CD4-positive, alpha-beta memory T cell (primary cell): ENCODE results near the gene LPCAT2. TPM values are rescaled to one million over a fixed set of nuclear protein-coding genes. Genes with fewer than 3 reads are reported as not detected.

Experiments used
- CTCF ChIA-PET: fragments of 350-600 bp; sonication (Branson Sonifier 250); formaldehyde crosslinking; loops from one replicate; lab custom pipeline; 2021; ENCODE audit warnings: inconsistent platforms; ENCODE audit not compliant: partially characterized antibody; lab: Charles Lee
- POLR2A ChIA-PET: fragments of 350-600 bp; sonication (Branson Sonifier 250); formaldehyde crosslinking; loops from one replicate; lab custom pipeline; 2021; ENCODE audit not compliant: partially characterized antibody; lab: Charles Lee
- DNase-seq, 5 donors: peaks; one replicate each; pipeline versions ENCODE4 v3.0.0 to v3.0.0-alpha.2; 2020 to 2022; ENCODE audit warnings: mixed read lengths in 1 of 5
- H3K27ac ChIP-seq: one replicate; pipeline ENCODE4 v1.7.0; 2013; ENCODE audit warnings: low read depth, low read length
- H3K27me3 ChIP-seq: 2 replicates; pipeline ENCODE4 v1.7.0; 2013; ENCODE audit warnings: mild to moderate bottlenecking, low read length, moderate library complexity; ENCODE audit not compliant: insufficient read depth
- H3K36me3 ChIP-seq: 2 replicates; pipeline ENCODE4 v1.7.0; 2013; ENCODE audit warnings: mild to moderate bottlenecking, low read length, moderate library complexity; ENCODE audit not compliant: insufficient read depth
- H3K4me1 ChIP-seq: 2 replicates; pipeline ENCODE4 v1.7.0; 2013; ENCODE audit warnings: mild to moderate bottlenecking, low read length, moderate library complexity; ENCODE audit not compliant: insufficient read depth
- H3K4me3 ChIP-seq, 2 donors: one replicate each; pipeline ENCODE4 v1.7.0; 2013; ENCODE audit warnings: low read length in 2 of 2, mild to moderate bottlenecking in 1 of 2
- H3K9me3 ChIP-seq, 2 donors: one replicate each; pipeline ENCODE4 v1.7.0; 2013; ENCODE audit warnings: low read length in 2 of 2, control low read depth in 1 of 2; ENCODE audit not compliant: control insufficient read depth in 1 of 2
- H3K27ac Mint-ChIP-seq, 7 donors: one replicate each; pipeline ENCODE4 v1.8.0; 2020 to 2021; ENCODE audit warnings: mixed read lengths in 7 of 7, mild to moderate bottlenecking in 6 of 7, inconsistent platforms in 3 of 7, moderate library complexity in 3 of 7
- H3K27me3 Mint-ChIP-seq, 2 donors: one replicate each; pipeline ENCODE4 v1.8.0; 2020 to 2021; ENCODE audit warnings: mixed read lengths in 2 of 2
- H3K36me3 Mint-ChIP-seq, 2 donors: one replicate each; pipeline ENCODE4 v1.8.0; 2020 to 2021; ENCODE audit warnings: mixed read lengths in 2 of 2, inconsistent platforms in 1 of 2, mild to moderate bottlenecking in 1 of 2
- H3K4me1 Mint-ChIP-seq, 4 donors: one replicate each; pipeline ENCODE4 v1.8.0; 2020 to 2021; ENCODE audit warnings: mixed read lengths in 4 of 4, mild to moderate bottlenecking in 1 of 4
- H3K4me3 Mint-ChIP-seq, 8 donors: one replicate each; pipeline ENCODE4 v1.8.0; 2020 to 2021; ENCODE audit warnings: mixed read lengths in 8 of 8, mild to moderate bottlenecking in 7 of 8, moderate library complexity in 6 of 8, inconsistent platforms in 3 of 8
- H3K9me3 Mint-ChIP-seq, 8 donors: one replicate each; pipeline ENCODE4 v1.8.0; 2020 to 2021; ENCODE audit warnings: mixed read lengths in 8 of 8, mild to moderate bottlenecking in 5 of 8, inconsistent platforms in 3 of 8, moderate library complexity in 1 of 8
- intact Hi-C: fragments of 100-400 bp; cut with micrococcal nuclease; formaldehyde crosslinking; loops from one replicate; pipeline ENCODE4 v1.15.1; 2023
- polyA plus RNA-seq, 2 donors: library from polyadenylated mRNA; unstranded; fragments of 300-500 nt; fragmentation: Illumina TruSeq; gene quantifications; one replicate each; pipeline ENCODE4 v1.2.3, GENCODE V29; 2021
- total RNA-seq, 2 experiments: library from RNA; stranded (reverse); gene quantifications; one replicate each; pipeline ENCODE4 v1.2.3, GENCODE V29; 2021

Gene LPCAT2
- total and polyA plus RNA-seq, 4 experiments from 2014 or later = 0.47 to 0.76 TPM; not detected in 2

DNA sequence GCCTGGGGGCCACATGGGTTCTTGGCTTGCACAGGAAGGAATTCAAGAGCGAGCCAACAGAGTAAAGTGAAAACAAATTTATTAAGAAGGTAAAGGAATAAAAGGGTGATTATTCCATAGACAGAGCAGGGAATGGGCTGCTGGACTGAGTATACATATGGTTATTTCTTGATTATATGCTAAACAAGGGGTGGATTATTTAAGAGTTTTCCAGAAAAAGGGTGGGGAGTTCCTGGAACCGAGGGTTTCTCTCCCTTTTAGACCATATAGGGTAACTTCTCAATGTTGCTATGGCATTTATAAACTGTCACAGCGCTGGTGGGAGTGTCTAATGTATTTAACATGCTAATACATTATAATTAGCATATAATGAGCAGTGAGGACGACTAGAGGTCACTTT lies 27.8 kb upstream of the LPCAT2 start:
- Histone ChIP-seq H3K4me1 (no peaks in the 10 kb centered on the region), H3K4me3 (no peak overlapping the region), H3K36me3 (no peaks in the 10 kb centered on the region), H3K27me3 (peaks cover 3% of the 10 kb centered on the region), H3K9me3 (no peaks in the 10 kb centered on the region), H3K27ac (no peak overlapping the region)
- CTCF ChIA-PET = interaction anchor here (3.0 kb wide), 1 partner anchor 16 kb away, joined by 12 read pairs; no protein-coding TSS in a partner anchor
- peaks cover 25 to 34% of the 10 kb centered on the region in 2 donors for H3K27me3 Mint-ChIP-seq
- intact Hi-C loops = no loop called here
- no peaks in the 10 kb centered on the region for H3K36me3 Mint-ChIP-seq
- peaks cover 0 to 2% (median 0%) of the 10 kb centered on the region in 8 donors for H3K9me3 Mint-ChIP-seq
- H3K4me1 Mint-ChIP-seq = peaks cover 0 to 5% (median 0%) of the 10 kb centered on the region in 4 donors
- no peak for DNase-seq
- no peak overlapping the region for H3K4me3 Mint-ChIP-seq
- no peak overlapping the region for H3K27ac Mint-ChIP-seq
- POLR2A ChIA-PET = no interaction called here

DNA sequence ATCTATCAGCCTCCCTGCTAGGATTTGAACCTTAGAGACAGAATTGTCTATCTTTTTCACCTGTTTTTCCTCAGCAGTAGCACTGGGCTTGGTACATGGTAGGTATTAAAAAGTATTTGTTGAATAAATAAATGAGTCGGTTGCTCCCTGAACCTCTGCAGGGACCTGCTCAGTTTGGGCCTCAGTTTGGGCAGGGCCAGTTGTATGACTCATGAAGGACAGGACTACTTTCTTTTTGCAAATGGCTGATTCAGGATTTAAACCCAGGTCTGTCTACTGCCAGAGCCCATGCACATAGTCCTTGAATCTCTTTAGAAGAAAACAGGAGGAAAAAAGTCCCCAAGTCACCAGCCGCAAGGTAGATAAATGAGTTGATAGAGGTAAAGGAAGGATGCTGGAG lies 26.8 kb upstream of the LPCAT2 start:
- Histone ChIP-seq H3K27ac (no peak overlapping the region), H3K9me3 (no peaks in the 10 kb centered on the region), H3K4me3 (no peak overlapping the region), H3K27me3 (peaks cover 3% of the 10 kb centered on the region), H3K4me1 (no peaks in the 10 kb centered on the region), H3K36me3 (no peaks in the 10 kb centered on the region)
- H3K4me1 Mint-ChIP-seq = peaks cover 0 to 5% (median 0%) of the 10 kb centered on the region in 4 donors
- CTCF ChIA-PET = interaction anchor here (3.0 kb wide), 1 partner anchor 17 kb away, joined by 12 read pairs; no protein-coding TSS in a partner anchor
- intact Hi-C loops = no loop called here
- H3K36me3 Mint-ChIP-seq = no peaks in the 10 kb centered on the region
- DNase-seq = no peak
- peaks cover 25 to 30% of the 10 kb centered on the region in 2 donors for H3K27me3 Mint-ChIP-seq
- no peak overlapping the region for H3K27ac Mint-ChIP-seq
- H3K4me3 Mint-ChIP-seq = no peak overlapping the region
- peaks cover 0 to 2% (median 0%) of the 10 kb centered on the region in 8 donors for H3K9me3 Mint-ChIP-seq
- POLR2A ChIA-PET = no interaction called here

GRCh38 chr16:55487048-55487803 lies 21.6 kb upstream of the LPCAT2 start:
- no peak for DNase-seq

GRCh38 chr16:55488306-55488705 lies 20.6 kb upstream of the LPCAT2 start:
- Mint-ChIP-seq H3K9me3 (peaks cover 0 to 2% (median 0%) of the 10 kb centered on the region in 8 donors), H3K36me3 (no peaks in the 10 kb centered on the region), H3K27ac (no peak overlapping the region), H3K27me3 (peaks cover 3 to 6% of the 10 kb centered on the region in 2 donors), H3K4me1 (no peaks in the 10 kb centered on the region), H3K4me3 (no peak overlapping the region)
- Histone ChIP-seq H3K27ac (no peak overlapping the region), H3K4me3 (no peak overlapping the region), H3K27me3 (no peaks in the 10 kb centered on the region), H3K9me3 (no peaks in the 10 kb centered on the region), H3K4me1 (no peaks in the 10 kb centered on the region), H3K36me3 (no peaks in the 10 kb centered on the region)
- POLR2A ChIA-PET = no interaction called here
- intact Hi-C loops = no loop called here
- no peak for DNase-seq
- CTCF ChIA-PET = no interaction called here

More at GRCh38 chr16:55487048-55487803, 21.6 kb upstream of the LPCAT2 start:
- Mint-ChIP-seq H3K27me3 (peaks cover 3 to 6% of the 10 kb centered on the region in 2 donors), H3K4me1 (no peaks in the 10 kb centered on the region), H3K27ac (no peak overlapping the region), H3K36me3 (no peaks in the 10 kb centered on the region), H3K4me3 (no peak overlapping the region), H3K9me3 (peaks cover 0 to 2% (median 0%) of the 10 kb centered on the region in 8 donors)
- H3K4me3 ChIP-seq = no peak overlapping the region
- ChIA-PET CTCF (no interaction called here), POLR2A (no interaction called here)
- no peaks in the 10 kb centered on the region for H3K27me3 ChIP-seq
- H3K36me3 ChIP-seq = no peaks in the 10 kb centered on the region
- H3K27ac ChIP-seq = no peak overlapping the region
- intact Hi-C loops = no loop called here
- H3K4me1 ChIP-seq = no peaks in the 10 kb centered on the region
- no peaks in the 10 kb centered on the region for H3K9me3 ChIP-seq

DNA sequence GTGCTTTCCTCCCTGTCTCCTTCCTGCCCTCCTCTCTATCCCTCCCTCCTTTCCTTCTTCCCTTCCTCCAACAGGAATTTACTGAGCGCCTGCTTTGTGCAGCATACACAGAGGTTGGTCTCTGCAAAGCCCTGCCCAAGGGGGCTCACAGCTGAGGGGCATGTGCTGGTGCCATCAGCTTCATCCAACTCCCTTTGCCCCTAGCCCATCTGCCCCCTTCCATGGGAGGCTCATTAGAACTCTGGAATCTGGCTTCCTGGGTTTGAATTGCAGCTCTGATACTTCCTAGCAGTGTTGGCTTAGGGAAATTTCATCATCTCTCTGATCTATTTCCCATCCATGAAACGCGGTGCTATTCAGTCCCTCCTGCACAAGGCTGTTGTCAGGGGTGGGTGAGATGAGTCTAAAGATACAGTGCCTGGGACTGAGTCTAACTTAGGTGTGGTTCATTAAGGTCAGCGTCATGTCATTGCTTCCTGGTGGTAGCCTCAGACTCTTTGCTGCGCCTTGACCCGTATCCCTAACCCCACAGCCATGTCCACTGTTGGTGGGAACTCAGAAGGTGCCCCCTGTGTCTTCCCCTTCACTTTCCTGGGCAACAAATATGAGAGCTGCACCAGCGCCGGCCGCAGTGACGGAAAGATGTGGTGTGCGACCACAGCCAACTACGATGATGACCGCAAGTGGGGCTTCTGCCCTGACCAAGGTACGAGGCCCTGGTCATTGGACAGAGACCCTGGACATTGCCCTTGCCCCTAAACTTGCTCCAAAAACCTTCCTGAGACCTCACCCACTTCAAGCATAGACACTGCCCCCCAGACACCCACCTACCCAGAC lies 19.5 kb upstream of the LPCAT2 start:
- intact Hi-C loops = no loop called here
- no peaks in the 10 kb centered on the region for H3K9me3 ChIP-seq
- DNase-seq = no peak
- Mint-ChIP-seq H3K27ac (no peak overlapping the region), H3K9me3 (peaks cover 0 to 2% (median 0%) of the 10 kb centered on the region in 8 donors), H3K4me1 (no peaks in the 10 kb centered on the region), H3K4me3 (no peak overlapping the region), H3K27me3 (peaks cover 1 to 3% of the 10 kb centered on the region in 2 donors), H3K36me3 (no peaks in the 10 kb centered on the region)
- no peaks in the 10 kb centered on the region for H3K36me3 ChIP-seq
- H3K4me1 ChIP-seq = no peaks in the 10 kb centered on the region
- POLR2A ChIA-PET = no interaction called here
- H3K4me3 ChIP-seq = no peak overlapping the region
- no peaks in the 10 kb centered on the region for H3K27me3 ChIP-seq
- CTCF ChIA-PET = no interaction called here
- H3K27ac ChIP-seq = no peak overlapping the region

DNA sequence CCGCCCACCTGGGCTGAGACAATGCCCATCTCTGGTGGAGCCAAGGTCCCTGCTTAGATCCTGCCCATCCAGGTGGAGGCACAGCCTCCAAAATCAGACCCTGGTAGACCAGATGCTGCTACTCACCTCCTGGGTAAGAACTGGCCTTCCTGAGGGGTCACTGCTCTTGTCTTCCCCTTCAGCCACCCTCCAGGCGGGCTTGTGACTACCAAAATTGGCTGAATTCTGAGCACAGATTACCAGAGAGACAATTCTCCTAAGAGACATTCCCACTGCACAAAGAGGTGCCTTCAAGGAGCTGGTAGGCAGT lies 19.0 kb upstream of the LPCAT2 start:
- no peak overlapping the region for H3K27ac ChIP-seq
- Mint-ChIP-seq H3K27me3 (peaks cover 1 to 3% of the 10 kb centered on the region in 2 donors), H3K9me3 (peaks cover 0 to 2% (median 0%) of the 10 kb centered on the region in 8 donors), H3K36me3 (no peaks in the 10 kb centered on the region), H3K4me3 (no peak overlapping the region), H3K4me1 (no peaks in the 10 kb centered on the region), H3K27ac (no peak overlapping the region)
- no peaks in the 10 kb centered on the region for H3K27me3 ChIP-seq
- CTCF ChIA-PET = interaction anchor here (1.1 kb wide), 1 partner anchor 25 kb away, joined by 6 read pairs; no protein-coding TSS in a partner anchor
- H3K4me3 ChIP-seq = no peak overlapping the region
- H3K36me3 ChIP-seq = no peaks in the 10 kb centered on the region
- H3K9me3 ChIP-seq = no peaks in the 10 kb centered on the region
- H3K4me1 ChIP-seq = no peaks in the 10 kb centered on the region
- POLR2A ChIA-PET = no interaction called here
- intact Hi-C loops = no loop called here
- DNase-seq = no peak

- Histone ChIP-seq H3K36me3 (no peaks in the 10 kb centered on the region), H3K27me3 (no peaks in the 10 kb centered on the region), H3K4me1 (no peaks in the 10 kb centered on the region), H3K4me3 (no peak overlapping the region), H3K27ac (no peak overlapping the region), H3K9me3 (no peaks in the 10 kb centered on the region)
- ChIA-PET CTCF (interaction anchor here (1.1 kb wide), 1 partner anchor 25 kb away, joined by 6 read pairs; no protein-coding TSS in a partner anchor), POLR2A (no interaction called here)
- Mint-ChIP-seq H3K4me1 (no peaks in the 10 kb centered on the region), H3K4me3 (no peak overlapping the region), H3K9me3 (peaks cover 0 to 2% (median 0%) of the 10 kb centered on the region in 8 donors), H3K27ac (no peak overlapping the region), H3K27me3 (peaks cover 1 to 3% of the 10 kb centered on the region in 2 donors), H3K36me3 (no peaks in the 10 kb centered on the region)
- no peak for DNase-seq
- intact Hi-C loops = no loop called here
Measured at GRCh38 chr16:55490301-55490700, 18.6 kb upstream of the LPCAT2 start.
